Stimulated activated CD4-positive, alpha-beta T cell treated with anti-CD3 and anti-CD28 coated beads, Interleukin-1b, Interleukin-23, amount 100 ng/mL, for 24 hours (primary cell): ENCODE measurements around the gene FAM3D.
"Not testable (repeated sequence)": the region's sequence is repeated elsewhere in the genome, so short reads cannot be mapped to it uniquely, and the experiment has no call there.

Source experiments
- DNase-seq, 4 experiments: peaks; one replicate each; pipeline ENCODE4 v3.0.0-alpha.2; 2020; ENCODE audit warnings: low read depth in 4 of 4, low spot score in 1 of 4

The FAM3D gene

DNA sequence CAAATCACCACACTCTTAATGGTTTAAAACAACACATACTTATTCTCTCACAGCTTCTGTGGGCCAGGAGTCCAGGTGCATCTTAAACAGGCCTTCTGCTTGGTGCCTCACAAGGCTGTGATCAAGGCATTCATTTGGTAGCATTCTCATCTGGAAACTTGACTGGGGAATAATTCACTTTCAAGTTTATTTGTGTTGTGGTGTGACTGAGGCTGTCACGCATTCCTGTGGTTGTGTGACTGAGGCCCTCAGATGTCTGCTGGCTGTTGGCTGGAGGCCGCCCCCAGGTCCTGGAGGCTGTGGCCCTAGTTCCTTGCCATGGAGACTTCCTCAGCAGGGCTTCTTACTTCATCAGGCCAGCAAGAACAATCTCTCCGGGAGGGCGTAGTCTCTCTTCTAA is 16.9 kb upstream of the FAM3D start:
- peak in 1 of 4 experiments; percentile 9 for DNase-seq

DNA sequence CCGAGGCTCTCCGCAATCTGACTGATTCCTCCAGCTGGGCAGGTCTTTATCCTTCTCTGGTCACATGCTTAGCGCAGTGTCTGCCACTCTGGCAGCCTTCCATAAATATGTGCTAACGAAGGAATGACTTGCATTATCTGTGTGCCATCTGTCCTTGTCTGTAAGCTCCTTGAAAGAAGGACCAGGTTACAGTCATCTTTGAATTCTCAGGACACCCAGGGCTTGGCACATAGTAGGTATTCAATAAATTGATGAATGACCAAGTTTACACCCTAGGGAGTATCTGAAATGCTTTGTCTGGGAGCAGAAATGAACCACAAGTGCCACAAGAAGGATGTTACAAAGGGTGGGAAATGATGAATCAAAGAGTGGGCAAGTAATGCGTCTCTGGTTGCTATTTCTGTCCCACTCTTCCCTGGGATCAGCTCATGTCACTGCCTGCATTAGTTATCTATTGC is 16.5 kb upstream of the FAM3D start:
- no peak for DNase-seq

DNA sequence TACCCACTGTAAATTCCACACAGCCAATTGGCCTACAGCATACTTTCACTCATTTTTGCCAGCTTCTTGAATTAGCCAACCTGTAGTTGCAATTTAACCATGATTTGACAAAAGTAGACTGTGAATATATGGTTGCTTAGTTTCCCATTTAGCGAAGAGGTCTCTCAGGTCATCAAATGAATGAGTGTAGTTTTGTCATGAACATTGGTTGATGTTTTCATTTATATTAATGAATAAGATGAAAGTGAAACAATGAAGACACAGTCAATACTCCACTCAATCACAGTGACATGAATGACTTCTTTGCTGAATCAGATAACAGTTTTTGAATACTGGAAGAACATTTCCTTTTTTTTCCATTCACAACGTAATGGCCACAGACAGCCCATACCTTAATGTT is 15.3 kb upstream of the FAM3D start:
- DNase-seq: no peak

DNA sequence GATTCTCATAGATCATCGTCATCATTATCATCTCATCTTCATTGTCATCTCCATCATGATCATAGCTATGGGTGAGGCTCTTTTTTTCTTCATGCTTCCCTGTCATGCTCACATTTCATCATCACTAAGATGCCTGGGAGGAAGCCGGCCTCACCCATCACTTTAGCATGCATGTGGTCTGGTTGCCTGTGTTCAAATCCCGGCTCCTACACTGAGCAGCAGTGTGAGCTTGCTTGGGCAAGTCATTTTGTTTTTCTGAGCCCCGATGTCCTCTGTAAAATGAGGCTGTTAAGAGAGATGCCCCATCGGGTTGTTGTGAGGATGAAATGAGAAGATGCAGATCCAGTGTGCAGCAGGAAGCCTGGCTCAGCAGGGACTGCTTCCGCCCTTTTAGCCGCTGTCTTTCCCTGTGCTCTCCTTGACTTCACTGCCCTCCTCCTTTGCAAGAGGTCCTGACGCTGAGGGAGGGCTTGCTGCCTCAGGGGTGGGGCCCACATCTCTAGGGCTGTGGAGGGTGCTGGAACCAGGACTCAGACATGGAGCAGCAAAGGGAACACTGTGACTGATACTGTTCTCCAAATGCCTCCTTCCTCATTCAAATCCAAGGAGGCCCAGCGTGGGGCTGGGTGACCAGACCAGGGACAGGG is 14.4 kb upstream of the FAM3D start:
- DNase-seq: no peak

DNA sequence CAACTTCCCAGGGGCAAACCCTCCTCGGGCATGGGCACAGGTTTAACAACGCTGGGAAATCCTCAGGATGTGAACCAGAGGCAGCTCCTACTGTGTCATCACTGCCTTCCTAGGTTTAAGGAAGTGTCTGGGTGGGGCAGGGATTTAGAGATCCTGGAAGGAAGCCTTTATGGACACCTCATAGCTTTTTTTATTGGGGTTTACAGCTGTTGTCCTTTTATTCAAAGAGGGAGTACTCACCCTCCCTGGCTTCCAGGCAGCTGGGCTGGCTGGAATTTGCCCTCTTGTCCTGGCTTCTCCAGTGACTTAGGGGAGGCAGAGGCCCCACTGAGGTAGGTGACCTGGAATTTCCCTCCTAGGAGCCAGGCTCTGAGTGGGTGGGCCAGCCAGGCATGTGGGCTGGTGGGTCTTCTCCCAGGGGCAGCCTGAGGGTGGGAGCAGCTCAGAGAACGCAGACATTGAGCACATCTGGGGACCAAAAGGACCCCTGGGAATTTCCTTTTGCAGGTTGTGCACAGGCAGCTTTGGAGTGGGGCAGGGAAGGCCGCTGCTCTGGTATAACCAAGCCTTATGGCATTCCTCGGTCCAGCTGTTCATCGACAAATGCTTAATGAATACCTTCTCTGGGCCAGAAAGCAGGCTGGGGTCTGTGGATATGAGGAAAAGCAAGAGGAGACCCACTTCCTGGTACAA is 13.5 kb upstream of the FAM3D start:
- no peak for DNase-seq

DNA sequence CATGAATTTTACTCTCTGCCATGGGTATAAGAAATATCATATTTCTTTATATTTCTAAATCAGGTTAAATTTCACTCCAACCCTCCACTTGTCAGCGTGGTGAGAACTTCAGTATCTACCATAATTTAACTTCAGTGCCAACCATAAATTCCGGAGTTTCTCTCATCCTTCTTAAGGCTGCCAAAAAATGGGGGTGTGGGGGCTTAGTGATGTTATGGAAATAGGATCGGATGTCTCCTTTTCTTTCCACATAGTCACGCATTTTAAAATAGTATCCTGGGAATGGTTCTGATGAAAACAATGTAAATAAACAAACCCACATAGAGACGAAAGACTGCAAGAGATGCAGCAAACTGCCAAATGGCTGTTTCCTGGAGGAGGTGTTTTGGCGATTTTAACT is 12.9 kb upstream of the FAM3D start:
- no peak for DNase-seq

DNA sequence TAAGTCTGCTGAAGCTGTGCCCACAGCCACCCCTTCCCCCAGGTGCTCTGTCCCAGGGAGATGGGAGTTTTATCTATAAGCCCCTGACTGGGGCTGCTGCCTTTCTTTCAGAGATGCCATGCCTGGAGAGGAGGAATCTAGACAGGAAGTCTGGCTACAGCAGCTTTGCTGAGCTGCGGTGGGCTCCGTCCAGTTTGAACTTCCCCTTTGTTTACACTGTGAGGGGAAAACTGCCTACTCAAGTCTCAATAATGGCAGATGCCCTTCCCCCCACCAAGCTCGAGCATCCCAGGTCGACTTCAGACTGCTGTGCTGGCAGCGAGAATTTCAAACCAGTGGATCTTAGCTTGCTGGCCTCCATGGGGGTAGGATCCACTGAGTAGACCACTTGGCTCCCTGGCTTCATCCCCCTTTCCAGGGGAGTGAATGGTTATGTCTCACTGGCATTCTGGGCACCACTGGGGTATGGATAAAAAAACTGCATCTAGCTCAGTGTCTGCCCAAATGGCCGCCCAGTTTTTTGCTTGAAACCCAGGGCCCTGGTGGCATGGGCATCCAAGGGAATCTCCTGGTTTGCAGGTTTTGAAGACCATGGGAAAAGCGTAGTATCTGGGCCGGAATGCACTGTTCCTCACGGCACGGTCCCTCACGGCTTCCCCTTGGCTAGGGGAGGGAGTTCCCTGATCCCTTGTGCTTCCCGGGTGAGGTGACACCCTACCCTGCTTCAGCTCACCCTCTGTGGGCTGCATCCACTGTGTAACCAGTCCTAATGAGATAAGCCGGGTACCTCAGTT is 11.8 kb upstream of the FAM3D start:
- not testable (repeated sequence) for DNase-seq

DNA sequence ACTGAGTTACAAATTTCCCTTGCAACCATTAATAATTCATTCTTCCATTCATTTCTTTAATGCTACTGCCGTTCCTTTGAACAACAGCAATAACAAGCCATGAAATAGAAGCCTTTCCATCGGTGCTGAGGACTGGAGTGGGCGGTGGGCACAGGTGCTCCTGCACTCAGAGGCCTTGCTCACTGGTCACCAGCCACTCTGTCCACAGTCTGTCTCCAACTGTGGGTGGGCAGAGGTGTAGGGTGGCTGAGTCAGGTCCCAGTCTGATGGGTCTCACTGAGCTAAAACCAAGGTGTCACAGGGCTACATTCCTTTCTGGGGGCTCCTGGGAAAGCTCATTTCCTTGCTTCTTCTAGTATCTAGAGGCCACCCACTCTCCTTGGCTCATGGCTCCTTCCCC is 6.3 kb upstream of the FAM3D start:
- DNase-seq: no peak

DNA sequence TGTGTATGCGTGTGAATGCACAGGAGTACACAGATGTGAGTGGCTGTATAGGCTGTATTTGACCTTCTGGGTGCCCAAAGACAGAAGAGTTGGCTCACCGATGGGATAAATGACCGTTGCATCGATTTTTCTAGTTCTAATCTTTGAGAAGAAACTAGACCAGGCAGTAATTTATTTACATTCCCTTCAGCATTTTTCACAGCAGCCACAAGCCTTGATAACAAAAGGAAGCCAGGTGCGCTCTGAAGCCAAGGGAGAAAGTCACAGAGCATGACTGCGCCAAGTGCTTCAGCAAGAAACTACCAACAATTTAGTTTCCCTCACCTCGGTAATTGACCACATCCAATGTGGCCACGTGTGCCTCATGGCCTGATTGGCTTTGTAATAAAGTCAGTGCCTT is 5.9 kb upstream of the FAM3D start:
- DNase-seq: no peak

DNA sequence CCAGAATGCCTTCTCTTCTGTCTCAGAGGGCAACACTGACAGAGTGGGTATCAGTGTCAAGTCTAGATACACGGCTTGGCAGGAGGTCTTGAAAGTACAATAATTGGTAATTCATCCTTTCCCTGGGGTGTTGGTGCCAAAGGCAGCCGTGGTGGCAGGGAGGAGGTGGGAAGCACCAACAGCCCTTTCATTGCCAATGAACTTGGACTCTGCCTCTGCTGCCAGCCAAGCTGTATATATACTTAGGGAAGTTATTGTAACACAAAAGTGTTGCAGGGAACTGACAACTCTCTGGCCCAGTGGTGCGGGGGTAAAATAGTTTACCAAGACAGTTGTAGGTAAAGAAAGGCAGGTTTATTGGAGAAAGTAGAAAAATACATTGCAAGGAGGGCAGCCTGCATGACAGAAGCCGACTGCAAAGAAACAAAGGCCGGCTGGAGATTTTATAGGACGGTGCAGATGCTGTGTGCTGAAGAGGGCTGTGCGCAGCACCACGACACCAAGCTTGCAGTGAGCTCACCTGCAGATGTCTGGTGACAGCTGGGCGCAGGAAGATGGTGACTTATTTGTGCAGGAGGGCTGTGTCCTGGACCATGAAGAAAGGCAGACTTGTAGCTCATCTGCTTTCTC is 4.0 kb upstream of the FAM3D start:
- no peak for DNase-seq

DNA sequence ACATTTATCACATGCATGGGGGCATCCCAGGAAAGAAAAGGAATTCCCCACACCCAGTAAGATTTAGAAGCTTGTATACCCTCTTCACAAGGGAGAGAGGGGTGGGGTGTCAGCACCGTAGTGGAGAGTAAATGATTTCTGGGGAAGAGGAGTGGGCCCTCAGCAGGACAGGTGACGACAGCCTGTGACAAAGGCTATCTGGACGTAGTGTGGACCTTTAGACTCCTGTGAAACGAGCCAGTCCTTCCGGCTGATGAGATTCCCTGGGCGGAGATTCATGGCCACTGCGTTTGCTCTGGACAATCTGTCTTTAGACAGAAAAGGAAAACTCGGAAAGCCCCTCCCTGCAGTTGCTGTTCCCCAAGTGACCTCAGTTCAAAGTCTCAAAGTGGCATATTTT is 1.7 kb upstream of the FAM3D start:
- DNase-seq: no peak

DNA sequence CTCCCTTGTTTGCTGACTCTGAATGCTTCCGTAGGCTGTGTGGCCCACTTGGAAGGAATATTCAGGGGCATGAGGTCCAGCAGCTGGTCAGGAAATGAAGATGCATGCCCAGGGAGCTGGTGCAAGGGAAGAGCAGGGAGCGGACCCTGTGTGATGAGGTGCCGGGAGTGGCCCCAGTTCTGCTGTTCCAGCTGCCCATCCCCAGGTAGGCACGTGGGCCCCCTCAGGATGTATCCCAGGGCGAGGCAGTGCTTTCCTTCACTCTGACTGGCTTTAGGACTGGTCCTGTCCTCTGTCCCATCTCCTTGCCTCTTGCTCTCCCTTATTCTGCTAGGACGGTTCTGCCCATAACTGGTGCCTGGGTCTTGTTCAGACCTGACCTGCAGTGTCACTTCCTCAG is 1.1 kb upstream of the FAM3D start:
- no peak for DNase-seq

DNA sequence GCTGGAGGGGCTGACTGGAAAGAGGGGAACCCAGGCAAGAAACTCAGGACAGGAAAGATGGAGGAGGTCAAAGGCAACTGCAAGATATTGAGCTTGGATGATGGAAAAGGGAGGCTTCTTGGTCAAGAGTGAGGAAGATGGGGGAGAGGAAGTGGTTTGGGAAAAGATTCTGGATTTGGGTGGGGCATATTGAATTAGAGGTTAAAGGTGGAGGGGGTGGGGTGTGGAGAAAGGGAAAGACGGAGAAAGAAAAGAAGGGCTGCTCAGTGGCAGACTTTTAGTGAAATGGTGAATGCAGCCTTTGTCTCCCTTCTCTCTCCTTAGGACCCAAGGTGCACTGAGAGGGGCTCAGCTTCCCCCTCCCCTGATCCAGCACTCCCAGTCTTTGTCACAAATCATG is 655 bp upstream of the FAM3D start:
- no peak for DNase-seq

DNA sequence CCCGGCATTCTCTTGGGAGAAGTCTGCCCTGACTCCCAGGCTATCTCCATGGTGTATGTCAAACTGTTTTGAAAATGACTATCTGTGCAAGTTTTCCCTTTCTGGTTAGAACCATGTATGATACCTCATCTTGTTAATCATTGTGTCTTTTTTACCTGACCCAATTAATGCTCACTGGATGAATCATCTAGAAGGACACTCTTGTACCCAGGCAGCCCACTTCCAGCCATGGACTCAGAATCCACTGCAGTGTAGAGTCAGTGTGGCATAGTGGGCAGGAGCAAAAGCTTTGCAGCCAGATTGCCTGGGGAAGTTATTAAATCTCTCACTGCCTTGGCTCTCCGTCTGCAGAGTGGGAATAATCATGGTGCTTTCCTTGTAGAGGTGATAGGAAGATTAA is 1.2 kb downstream of the FAM3D start:
- DNase-seq: no peak

DNA sequence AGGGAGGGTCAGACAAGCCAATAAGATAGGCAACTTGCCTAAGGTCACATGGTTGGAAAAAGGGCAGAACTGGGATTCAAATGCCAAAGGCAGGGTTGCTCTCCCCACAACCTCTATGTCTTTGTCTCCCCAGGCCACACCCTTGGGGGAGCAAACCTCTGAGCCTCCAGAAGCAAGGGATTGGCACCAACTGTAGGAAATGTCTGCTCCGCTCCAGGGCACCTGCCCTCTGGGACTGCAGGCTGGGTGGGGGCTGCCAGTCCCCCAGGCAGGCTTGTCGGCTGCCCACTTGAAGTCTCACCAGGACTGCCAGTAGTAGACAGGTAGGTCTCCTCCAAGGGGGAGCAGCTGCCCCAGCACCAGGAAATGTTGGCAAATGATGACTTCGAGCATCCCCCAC is 2.0 kb downstream of the FAM3D start:
- DNase-seq: no peak

DNA sequence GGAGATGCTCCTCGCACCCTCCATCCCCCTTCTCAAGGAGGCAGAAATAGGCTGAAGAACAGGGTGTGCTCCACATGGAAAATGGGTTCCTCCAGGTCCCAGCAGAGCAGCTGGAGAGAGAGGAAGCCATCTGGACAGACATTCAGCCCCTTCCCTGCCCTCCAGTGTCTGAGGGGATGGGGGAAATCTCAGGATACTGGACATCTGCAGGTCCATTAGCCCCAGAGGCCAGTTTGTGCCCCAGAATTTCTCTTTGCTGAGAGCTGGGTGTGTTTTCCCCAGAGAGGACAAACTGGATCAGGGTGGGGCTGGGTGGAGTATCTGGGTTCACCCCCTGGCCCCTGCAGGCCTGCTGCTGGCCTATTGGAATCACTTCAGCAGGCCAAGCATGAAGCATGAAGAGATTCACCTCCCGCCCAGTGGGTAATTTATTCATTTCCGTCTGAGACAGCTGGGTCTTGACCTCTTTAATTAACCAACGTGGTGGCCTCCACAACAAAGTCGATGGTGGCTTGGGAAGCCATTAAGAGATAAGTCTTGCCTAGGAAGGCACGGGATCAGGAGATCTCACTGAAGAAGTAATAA is 4.6 kb downstream of the FAM3D start:
- no peak for DNase-seq

DNA sequence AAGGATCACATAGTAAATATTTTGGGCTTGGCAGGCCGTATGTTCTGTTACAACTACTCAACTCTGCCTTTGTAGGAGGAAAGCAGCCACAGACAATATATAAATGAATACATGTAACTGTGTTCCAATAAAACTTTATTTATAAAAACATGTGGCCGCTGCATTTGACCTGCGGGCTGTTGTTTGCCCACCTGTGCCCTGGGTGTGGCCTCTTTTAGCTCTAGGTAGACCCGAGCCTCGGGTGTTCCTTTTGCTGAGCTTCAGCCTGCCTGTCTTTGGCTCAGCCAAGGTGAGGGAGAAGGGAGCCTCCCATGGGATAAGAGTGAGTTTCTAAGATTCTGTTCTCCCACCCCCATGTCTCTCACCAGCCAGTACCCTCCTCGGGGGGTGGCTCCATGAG is 5.6 kb downstream of the FAM3D start:
- no peak for DNase-seq

DNA sequence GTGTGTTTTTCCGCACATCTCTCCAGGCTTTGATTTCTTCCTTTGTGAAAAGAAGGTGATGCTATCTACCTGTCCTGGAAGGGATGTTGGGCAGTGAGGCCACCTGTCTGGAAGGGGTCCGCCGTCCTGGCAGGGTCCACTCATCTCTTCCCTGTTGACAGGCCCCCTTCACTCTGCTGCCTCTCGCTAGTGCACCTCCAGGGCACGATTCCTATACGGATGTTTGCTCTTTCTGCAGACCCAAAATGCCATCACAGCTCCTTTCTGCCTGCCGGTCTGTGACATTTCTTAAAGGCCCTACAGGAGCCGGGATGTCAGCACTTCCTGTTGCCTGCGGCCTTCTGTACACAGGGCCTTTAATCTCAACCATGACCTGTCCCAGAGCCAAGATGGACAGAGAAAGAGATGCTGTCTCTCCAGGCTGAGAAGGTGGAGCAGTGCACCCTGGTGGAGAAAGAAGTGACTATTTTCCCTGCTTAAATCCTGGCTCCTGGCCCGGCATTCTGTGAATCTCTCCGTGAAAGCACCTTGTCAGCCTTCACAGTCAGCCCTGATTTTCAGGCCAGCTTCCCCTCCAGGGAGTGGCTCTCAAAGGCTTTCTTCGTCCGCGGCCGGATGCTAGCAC is 7.4 kb downstream of the FAM3D start:
- no peak for DNase-seq

DNA sequence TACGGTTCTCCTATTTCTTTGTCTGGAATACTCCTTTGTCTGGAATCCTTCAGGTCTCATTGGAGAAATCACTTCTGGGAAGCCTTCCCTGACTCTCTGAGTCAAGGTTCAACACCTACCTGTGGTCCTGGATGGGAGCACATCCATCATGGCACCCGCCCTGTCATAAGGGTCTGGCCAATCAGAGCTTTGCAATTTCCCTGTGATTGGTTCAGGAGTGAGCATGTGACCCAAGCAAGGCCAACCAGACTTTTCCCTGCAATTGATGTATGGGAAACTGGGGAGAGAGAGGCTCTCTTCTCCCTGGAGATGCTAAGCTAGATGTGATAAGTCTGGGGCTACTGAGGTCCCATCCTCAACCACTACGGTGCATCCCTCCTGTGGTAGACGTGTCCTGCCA is 8.1 kb downstream of the FAM3D start:
- DNase-seq: no peak

DNA sequence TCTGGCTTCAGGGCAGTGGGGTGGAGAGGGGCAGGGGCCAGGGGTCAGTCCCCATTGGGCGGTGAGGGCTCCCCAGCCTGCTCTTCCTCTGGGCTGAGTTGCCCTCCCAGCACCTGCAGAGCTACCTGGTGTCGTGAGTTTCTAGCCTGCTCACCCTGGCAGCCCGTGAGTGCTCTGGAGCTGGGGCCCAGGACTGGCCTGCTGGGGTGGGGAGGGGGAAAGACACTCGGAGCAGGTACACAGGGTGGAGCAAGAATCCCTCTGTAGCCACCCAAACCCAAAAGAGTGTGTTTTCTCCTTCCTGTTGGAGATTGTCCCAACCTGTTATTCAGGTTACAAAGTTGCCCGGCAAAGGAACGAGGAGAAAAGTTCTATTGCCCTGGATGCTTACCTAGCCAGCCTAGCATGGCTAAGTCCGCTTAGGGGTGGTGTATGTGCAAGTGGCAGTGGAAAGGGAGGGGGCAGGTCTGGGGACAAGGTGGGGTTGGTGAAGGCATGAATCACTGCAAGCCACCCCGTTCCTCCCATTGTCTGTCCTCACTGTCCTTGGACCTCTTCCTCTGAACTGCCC is 8.9 kb downstream of the FAM3D start:
- DNase-seq: no peak

DNA sequence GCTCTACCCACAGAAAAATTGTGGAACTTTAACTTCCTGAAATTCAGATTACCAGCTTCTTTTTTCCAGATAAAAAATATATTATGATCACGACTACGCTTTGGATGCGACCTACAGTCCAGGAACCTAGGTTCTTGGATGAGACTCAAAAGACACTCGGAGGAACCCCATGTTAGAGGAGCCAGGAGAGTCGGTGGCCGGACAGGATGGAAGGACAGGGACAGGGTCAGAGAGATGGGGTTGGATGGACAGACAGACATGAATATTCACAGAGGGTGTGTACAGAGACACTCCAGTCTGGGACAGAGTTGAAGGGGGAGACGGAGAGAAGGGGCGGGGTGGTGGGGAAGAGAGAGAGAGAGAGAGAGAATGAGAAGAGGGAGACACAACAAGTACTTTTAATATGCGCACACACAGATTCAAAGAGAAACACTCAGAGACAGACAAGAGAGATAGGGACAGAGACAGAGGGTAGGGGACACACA is 9.5 kb downstream of the FAM3D start:
- DNase-seq: no peak
